ENCODE results near the gene AGPAT1.

AGPAT1 gene

DNA sequence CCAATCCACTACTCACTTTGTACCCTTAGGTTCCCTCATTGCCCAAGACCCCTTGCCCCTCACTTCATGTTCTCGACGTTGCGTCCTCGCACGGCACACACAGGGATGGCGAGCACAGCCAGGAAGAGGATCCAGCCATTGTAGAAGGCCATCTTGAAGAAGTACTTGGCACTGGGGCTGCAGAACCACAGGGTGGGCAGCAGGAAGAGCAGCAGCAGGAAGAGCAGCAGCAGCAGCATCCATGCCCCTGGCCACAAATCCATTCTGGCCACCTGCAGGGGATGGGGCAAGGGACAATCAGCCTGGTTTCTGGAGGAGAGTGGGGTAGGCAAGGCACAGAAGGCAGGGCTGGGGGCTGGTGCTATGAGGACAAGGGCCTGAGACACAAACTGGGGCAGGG is 4.7 kb downstream of the AGPAT1 start:
- Histone ChIP-seq H3K4me1 (ENCODE audit: insufficient read depth, insufficient read length) (no peaks in the 10 kb centered on the region), H3K4me3 (ENCODE audit: insufficient read length, low read depth) (no peak overlapping the region), H3K27me3 (ENCODE audit: insufficient read depth, insufficient read length) (no peaks in the 10 kb centered on the region), H3K9me3 (ENCODE audit: insufficient read depth, low read length) (no peaks in the 10 kb centered on the region), H3K36me3 (ENCODE audit: insufficient read depth, insufficient read length, low read length) (peaks cover 77% of the 10 kb centered on the region), H3K9ac (ENCODE audit: insufficient read length, low read depth) (no peak overlapping the region)
- TF ChIP-seq YY1 (IDR thresholded peaks at IDR 0.05; ENCODE audit: insufficient read depth, insufficient read length) (no peak), SUZ12 (IDR thresholded peaks at IDR 0.05; ENCODE audit: extremely low read depth, insufficient read depth, insufficient read length) (no peak), ZNF274 (IDR thresholded peaks at IDR 0.05; ENCODE audit: low read depth, low read length) (no peak)
- no peak for DNase-seq (ENCODE audit: low read depth, low spot score)

DNA sequence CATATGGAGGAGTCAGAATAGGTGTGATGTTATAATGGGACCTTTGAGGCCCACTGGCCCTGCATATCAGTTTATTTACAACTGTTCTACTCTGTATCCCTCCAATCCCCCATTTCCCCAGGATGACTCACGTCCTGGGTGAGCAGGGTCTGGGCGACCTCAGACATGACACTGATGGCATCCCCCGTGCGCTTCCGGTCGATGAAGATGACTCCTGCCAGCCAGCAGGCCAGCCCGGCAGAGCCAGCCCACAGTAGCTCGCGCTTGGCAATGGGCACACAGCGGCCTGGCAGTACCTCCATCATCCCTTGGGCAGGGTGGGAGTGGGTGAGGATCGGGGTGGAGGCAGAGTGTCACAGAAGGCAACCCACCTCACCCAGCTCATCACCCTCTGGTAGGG is 5.6 kb downstream of the AGPAT1 start:
- Histone ChIP-seq H3K4me3 (ENCODE audit: insufficient read length, low read depth) (no peak overlapping the region), H3K36me3 (ENCODE audit: insufficient read depth, insufficient read length, low read length) (peaks cover 83% of the 10 kb centered on the region), H3K9me3 (ENCODE audit: insufficient read depth, low read length) (no peaks in the 10 kb centered on the region), H3K9ac (ENCODE audit: insufficient read length, low read depth) (no peak overlapping the region), H3K4me1 (ENCODE audit: insufficient read depth, insufficient read length) (peaks cover 2% of the 10 kb centered on the region), H3K27me3 (ENCODE audit: insufficient read depth, insufficient read length) (no peaks in the 10 kb centered on the region)
- no peak for TF ChIP-seq ZNF274 (IDR thresholded peaks at IDR 0.05; ENCODE audit: low read depth, low read length)
- no peak for TF ChIP-seq YY1 (IDR thresholded peaks at IDR 0.05; ENCODE audit: insufficient read depth, insufficient read length)
- TF ChIP-seq SUZ12 (IDR thresholded peaks at IDR 0.05; ENCODE audit: extremely low read depth, insufficient read depth, insufficient read length): no peak
- DNase-seq (ENCODE audit: low read depth, low spot score): no peak

DNA sequence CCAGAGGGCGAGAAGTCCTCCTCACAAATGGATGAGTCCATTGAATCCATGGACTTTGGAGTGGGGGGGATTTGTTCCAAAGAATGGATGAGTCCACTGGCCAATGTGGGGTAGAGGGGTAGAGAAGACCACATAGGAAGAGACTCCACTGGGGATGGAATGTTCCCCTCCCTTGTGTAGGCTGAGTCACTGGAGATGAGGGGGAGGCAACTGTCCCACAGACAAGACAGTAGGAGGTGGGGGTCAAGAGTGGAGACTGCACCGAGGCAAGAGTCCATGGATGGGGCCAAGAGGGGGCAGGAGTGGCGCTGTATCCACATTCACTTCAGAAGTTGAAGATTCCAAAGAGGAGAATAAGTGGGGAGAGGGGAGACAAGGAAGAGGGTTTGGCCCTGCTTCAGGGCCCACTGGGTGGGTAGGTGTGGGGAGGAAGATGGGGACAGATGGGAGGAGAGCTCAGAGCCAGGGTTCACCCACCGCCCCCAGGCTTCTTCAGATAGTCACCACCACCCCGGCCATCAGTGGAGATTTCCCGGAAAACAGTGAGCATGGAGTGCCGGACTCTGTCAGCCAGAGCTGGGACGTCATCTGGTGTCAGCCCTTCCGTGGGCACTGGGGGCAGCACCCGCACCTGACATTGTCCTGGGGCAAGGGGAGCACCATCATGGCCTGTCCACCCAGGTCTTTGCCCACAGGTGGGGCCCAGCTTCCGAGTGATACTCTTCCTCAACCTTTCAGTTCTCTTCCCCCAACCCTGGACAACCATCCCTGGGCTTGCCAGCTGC is 6.9 kb downstream of the AGPAT1 start:
- peaks cover 77% of the 10 kb centered on the region for H3K36me3 ChIP-seq (ENCODE audit: insufficient read depth, insufficient read length, low read length)
- no peak for TF ChIP-seq ZNF274 (IDR thresholded peaks at IDR 0.05; ENCODE audit: low read depth, low read length)
- no peak for TF ChIP-seq YY1 (IDR thresholded peaks at IDR 0.05; ENCODE audit: insufficient read depth, insufficient read length)
- no peak for TF ChIP-seq SUZ12 (IDR thresholded peaks at IDR 0.05; ENCODE audit: extremely low read depth, insufficient read depth, insufficient read length)
- no peak for DNase-seq (ENCODE audit: low read depth, low spot score)

DNA sequence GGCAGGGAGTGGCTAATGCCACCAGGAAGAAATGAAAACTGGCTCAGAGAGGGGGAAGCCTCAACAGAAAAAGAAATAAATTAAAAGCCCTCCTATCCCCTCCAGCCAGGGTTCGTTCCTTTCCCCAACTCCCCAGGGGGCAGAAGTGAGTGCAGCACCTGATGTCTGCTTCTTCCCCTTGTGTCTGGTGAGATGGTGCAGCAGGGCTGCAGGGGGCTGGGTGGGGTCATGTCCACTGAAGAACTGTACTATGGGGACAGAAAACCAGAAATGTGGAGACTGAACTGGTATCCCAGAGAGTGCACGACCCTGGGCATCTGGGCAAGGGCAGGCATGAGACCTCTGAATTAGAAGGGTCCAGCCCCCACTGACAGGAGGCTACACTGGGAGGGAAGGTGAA is 7.5 kb downstream of the AGPAT1 start:
- H3K36me3 ChIP-seq (ENCODE audit: insufficient read depth, insufficient read length, low read length): peaks cover 71% of the 10 kb centered on the region
- no peak overlapping the region for H3K9ac ChIP-seq (ENCODE audit: insufficient read length, low read depth)
- H3K4me1 ChIP-seq (ENCODE audit: insufficient read depth, insufficient read length): peaks cover 9% of the 10 kb centered on the region
- H3K4me3 ChIP-seq (ENCODE audit: insufficient read length, low read depth): no peak overlapping the region
- TF ChIP-seq YY1 (IDR thresholded peaks at IDR 0.05; ENCODE audit: insufficient read depth, insufficient read length): no peak
- TF ChIP-seq ZNF274 (IDR thresholded peaks at IDR 0.05; ENCODE audit: low read depth, low read length): no peak
- no peak for TF ChIP-seq SUZ12 (IDR thresholded peaks at IDR 0.05; ENCODE audit: extremely low read depth, insufficient read depth, insufficient read length)
- H3K9me3 ChIP-seq (ENCODE audit: insufficient read depth, low read length): no peaks in the 10 kb centered on the region
- no peaks in the 10 kb centered on the region for H3K27me3 ChIP-seq (ENCODE audit: insufficient read depth, insufficient read length)
- no peak for DNase-seq (ENCODE audit: low read depth, low spot score)

More for the DNA sequence above, 6.9 kb downstream of the AGPAT1 start:
- no peaks in the 10 kb centered on the region for H3K27me3 ChIP-seq (ENCODE audit: insufficient read depth, insufficient read length)
- no peaks in the 10 kb centered on the region for H3K9me3 ChIP-seq (ENCODE audit: insufficient read depth, low read length)
- H3K9ac ChIP-seq (ENCODE audit: insufficient read length, low read depth): no peak overlapping the region
- no peak overlapping the region for H3K4me3 ChIP-seq (ENCODE audit: insufficient read length, low read depth)
- peaks cover 4% of the 10 kb centered on the region for H3K4me1 ChIP-seq (ENCODE audit: insufficient read depth, insufficient read length)

DNA sequence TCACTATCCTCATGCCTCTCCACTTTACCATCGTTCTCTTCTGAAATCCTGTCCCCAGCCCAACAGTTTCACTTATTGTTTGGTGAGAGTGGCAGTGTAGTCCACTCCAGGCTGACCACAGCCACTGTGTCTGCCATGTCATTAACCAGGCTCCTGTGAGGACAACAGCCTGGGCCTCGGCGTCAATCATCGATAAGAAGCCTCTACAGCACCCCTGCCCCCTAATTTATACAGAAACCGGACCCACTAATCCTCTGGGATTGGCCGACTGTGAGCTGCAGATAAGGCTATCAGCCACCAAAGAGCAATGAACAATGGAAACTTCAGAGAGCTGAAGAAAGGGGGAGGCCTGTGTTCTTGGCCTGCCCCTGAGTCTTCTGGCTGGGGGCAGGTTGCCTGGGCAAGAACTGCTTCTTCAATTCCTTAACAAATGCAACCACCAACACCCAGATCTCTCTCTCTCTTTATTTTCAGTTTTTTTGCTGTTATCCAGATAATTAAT is 8.1 kb downstream of the AGPAT1 start:
- Histone ChIP-seq H3K4me3 (ENCODE audit: insufficient read length, low read depth) (no peak overlapping the region), H3K36me3 (ENCODE audit: insufficient read depth, insufficient read length, low read length) (peaks cover 69% of the 10 kb centered on the region), H3K9me3 (ENCODE audit: insufficient read depth, low read length) (no peaks in the 10 kb centered on the region), H3K9ac (ENCODE audit: insufficient read length, low read depth) (no peak overlapping the region), H3K4me1 (ENCODE audit: insufficient read depth, insufficient read length) (peaks cover 13% of the 10 kb centered on the region), H3K27me3 (ENCODE audit: insufficient read depth, insufficient read length) (no peaks in the 10 kb centered on the region)
- DNase-seq (ENCODE audit: low read depth, low spot score): no peak
- TF ChIP-seq SUZ12 (IDR thresholded peaks at IDR 0.05; ENCODE audit: extremely low read depth, insufficient read depth, insufficient read length): no peak
- no peak for TF ChIP-seq ZNF274 (IDR thresholded peaks at IDR 0.05; ENCODE audit: low read depth, low read length)
- no peak for TF ChIP-seq YY1 (IDR thresholded peaks at IDR 0.05; ENCODE audit: insufficient read depth, insufficient read length)

DNA sequence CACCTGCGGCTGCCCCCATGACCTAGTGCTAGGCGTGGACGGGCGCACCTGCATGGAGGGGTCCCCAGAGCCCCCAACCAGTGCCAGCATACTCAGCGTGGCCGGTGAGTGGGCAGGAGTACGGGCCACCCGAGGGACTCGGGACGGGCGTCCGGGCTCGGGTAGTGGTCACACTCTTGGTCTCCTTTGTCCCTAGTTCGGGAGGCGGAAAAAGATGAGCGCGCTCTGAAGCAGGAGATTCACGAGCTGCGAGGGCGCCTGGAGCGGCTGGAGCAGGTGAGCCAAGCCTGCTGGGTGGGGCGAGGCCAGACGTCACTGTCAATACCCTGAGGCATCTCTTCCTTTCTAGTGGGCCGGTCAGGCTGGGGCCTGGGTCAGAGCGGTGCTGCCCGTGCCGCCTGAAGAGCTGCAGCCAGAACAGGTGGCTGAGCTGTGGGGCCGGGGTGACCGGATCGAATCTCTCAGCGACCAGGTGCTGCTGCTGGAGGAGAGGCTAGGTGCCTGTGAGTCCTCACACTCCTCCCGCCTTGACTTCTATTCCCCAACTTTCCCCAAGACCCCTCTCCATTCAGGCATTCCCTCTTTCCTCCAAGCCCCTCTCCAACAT is 8.6 kb downstream of the AGPAT1 start:
- Histone ChIP-seq H3K27me3 (ENCODE audit: insufficient read depth, insufficient read length) (no peaks in the 10 kb centered on the region), H3K4me1 (ENCODE audit: insufficient read depth, insufficient read length) (peaks cover 13% of the 10 kb centered on the region), H3K9me3 (ENCODE audit: insufficient read depth, low read length) (no peaks in the 10 kb centered on the region), H3K4me3 (ENCODE audit: insufficient read length, low read depth) (no peak overlapping the region), H3K36me3 (ENCODE audit: insufficient read depth, insufficient read length, low read length) (peaks cover 70% of the 10 kb centered on the region), H3K9ac (ENCODE audit: insufficient read length, low read depth) (no peak overlapping the region)
- TF ChIP-seq YY1 (IDR thresholded peaks at IDR 0.05; ENCODE audit: insufficient read depth, insufficient read length) (no peak), ZNF274 (IDR thresholded peaks at IDR 0.05; ENCODE audit: low read depth, low read length) (no peak), SUZ12 (IDR thresholded peaks at IDR 0.05; ENCODE audit: extremely low read depth, insufficient read depth, insufficient read length) (no peak)
- DNase-seq (ENCODE audit: low read depth, low spot score): no peak

DNA sequence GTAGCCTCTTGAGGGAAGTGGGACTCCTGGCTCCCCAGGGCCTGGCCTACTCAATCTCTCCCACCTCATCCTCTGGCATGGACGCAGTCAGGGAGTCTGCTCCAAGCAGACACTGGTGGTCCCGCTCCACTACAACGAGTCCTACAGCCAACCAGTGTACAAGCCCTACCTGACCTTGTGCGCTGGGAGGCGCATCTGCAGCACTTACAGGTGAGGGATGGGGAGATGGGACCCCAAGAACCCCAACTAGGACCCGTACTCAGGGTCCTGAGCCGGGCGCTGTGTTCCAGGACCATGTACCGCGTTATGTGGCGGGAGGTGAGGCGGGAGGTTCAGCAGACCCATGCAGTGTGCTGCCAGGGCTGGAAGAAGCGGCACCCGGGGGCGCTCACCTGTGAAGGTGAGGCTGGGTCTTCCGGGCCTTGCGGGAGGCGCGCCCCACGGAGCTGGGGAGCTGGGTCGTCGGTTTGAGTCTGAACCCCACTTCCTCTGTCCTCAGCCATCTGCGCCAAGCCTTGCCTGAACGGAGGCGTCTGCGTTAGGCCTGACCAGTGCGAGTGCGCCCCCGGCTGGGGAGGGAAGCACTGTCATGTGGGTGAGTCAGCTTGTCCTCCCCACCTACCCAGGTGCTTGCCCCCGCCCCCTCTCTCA is 9.3 kb downstream of the AGPAT1 start:
- no peak overlapping the region for H3K4me3 ChIP-seq (ENCODE audit: insufficient read length, low read depth)
- peaks cover 67% of the 10 kb centered on the region for H3K36me3 ChIP-seq (ENCODE audit: insufficient read depth, insufficient read length, low read length)
- no peaks in the 10 kb centered on the region for H3K27me3 ChIP-seq (ENCODE audit: insufficient read depth, insufficient read length)
- no peak for DNase-seq (ENCODE audit: low read depth, low spot score)
- H3K9me3 ChIP-seq (ENCODE audit: insufficient read depth, low read length): no peaks in the 10 kb centered on the region
- no peak for TF ChIP-seq SUZ12 (IDR thresholded peaks at IDR 0.05; ENCODE audit: extremely low read depth, insufficient read depth, insufficient read length)
- TF ChIP-seq YY1 (IDR thresholded peaks at IDR 0.05; ENCODE audit: insufficient read depth, insufficient read length): no peak
- TF ChIP-seq ZNF274 (IDR thresholded peaks at IDR 0.05; ENCODE audit: low read depth, low read length): no peak
- no peak overlapping the region for H3K9ac ChIP-seq (ENCODE audit: insufficient read length, low read depth)
- H3K4me1 ChIP-seq (ENCODE audit: insufficient read depth, insufficient read length): peaks cover 13% of the 10 kb centered on the region
